Gastroesophageal sphincter (tissue), 4 donors: ENCODE results near the gene KIF5C. TPM values are rescaled to one million over a fixed set of nuclear protein-coding genes. Genes with fewer than 3 reads are reported as not detected.
"Not testable (repeated sequence)": the region's sequence is repeated elsewhere in the genome, so short reads cannot be mapped to it uniquely, and the experiment has no call there.

ENCODE experiments used
- ATAC-seq: fragments of 150-250 bp; one replicate; pipeline ENCODE4 v1.9.1; 2016; ENCODE audit warnings: mild to moderate bottlenecking, moderate library complexity
- H3K27ac ChIP-seq, 4 donors: fragments of 200-600 bp; sonication (generic) in 3 of 4; 1 replicate in 3 of 4; 2 replicates in 1 of 4; pipeline ENCODE4 v1.5.1; 2016 to 2019
- H3K27me3 ChIP-seq: fragments of 200-600 bp; sonication (generic); one replicate; pipeline ENCODE4 v1.5.1; 2019
- H3K36me3 ChIP-seq, 2 donors: fragments of 200-600 bp; sonication (generic); one replicate each; pipeline ENCODE4 v1.5.1; 2019; ENCODE audit warnings: control low read depth in 1 of 2
- H3K4me1 ChIP-seq, 3 donors: fragments of 200-600 bp; sonication (generic); 1 replicate in 2 of 3; 2 replicates in 1 of 3; pipeline ENCODE4 v1.5.1; 2016 to 2019; ENCODE audit warnings: control low read depth in 2 of 3
- H3K4me3 ChIP-seq, 2 donors: fragments of 200-600 bp; sonication (generic); one replicate each; pipeline ENCODE4 v1.5.1; 2019; ENCODE audit warnings: mild to moderate bottlenecking in 1 of 2, moderate library complexity in 1 of 2
- H3K9me3 ChIP-seq, 3 donors: fragments of 200-600 bp; sonication (generic); one replicate each; pipeline ENCODE4 v1.5.1; 2017 to 2019; ENCODE audit warnings: control low read depth in 2 of 3
- CTCF ChIP-seq, 4 experiments: fragments of 200-600 bp in 2 of 4; fragments of 450-650 bp in 2 of 4; sonication (generic) in 1 of 4; IDR thresholded peaks; one replicate each; pipeline ENCODE4 v1.5.1; 2017 to 2019; ENCODE audit warnings: antibody characterized with exemption in 4 of 4, mild to moderate bottlenecking in 2 of 4, moderate library complexity in 2 of 4
- EP300 ChIP-seq: sonication (generic); formaldehyde crosslinking; IDR thresholded peaks from one replicate; pipeline ENCODE4 v1.6.1; 2017; ENCODE audit warnings: antibody characterized with exemption, mild to moderate bottlenecking
- POLR2A ChIP-seq, 2 donors: fragments of 450-650 bp; IDR thresholded peaks; one replicate each; pipeline ENCODE4 v1.6.1; 2017; ENCODE audit warnings: antibody characterized with exemption in 2 of 2, mild to moderate bottlenecking in 2 of 2, moderate library complexity in 1 of 2
- POLR2AphosphoS5 ChIP-seq: sonication (generic); formaldehyde crosslinking; IDR thresholded peaks from one replicate; pipeline ENCODE4 v1.6.1; 2017; ENCODE audit warnings: antibody characterized with exemption
- WGBS, 2 donors: methylation state at CpG; one replicate each; pipeline ENCODE4 v1.1.5; 2018; ENCODE audit warnings: low coverage in 1 of 2; 5-methylcytosine and 5-hydroxymethylcytosine counted together
- total RNA-seq, 4 donors: library from RNA; depleted of rRNA; stranded (reverse); fragments of >200 nt; gene quantifications; one replicate each; pipeline ENCODE4 v1.1.0, GENCODE V29; 2016

Gene KIF5C
- total RNA-seq, 4 donors from 2014 or later, result 3.3 to 6.6 (median 4.5) TPM

DNA sequence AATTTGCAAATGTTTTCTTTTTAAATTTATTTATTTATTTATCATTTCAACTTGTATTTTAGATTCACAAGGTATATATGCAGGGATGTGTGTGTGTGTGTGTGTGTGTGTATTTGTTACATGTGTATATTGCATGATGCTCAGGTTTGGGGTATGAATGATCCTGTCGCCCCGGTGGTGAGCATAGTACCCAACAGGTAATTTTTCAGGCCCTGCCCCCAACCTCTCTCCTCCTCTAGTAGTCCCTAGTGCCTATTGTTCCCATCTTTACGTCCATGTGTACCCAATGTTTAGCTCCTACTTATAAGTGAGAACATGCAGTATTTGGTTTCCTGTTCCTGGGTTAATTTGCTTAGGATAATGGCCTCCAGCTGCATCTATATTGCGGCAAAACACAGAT is 33.0 kb upstream of the KIF5C start:
- no peaks in the 10 kb centered on the region for H3K4me1 ChIP-seq
- no peak overlapping the region for H3K4me3 ChIP-seq
- H3K27me3 ChIP-seq, result no peaks in the 10 kb centered on the region
- no peaks in the 10 kb centered on the region for H3K36me3 ChIP-seq
- no peak for ATAC-seq
- H3K9me3 ChIP-seq, result peaks cover 0 to 12% (median 0%) of the 10 kb centered on the region in 3 donors
- no peak overlapping the region for H3K27ac ChIP-seq
- TF ChIP-seq POLR2AphosphoS5 (no peak), CTCF (IDR thresholded peaks at IDR 0.05) (no peak), POLR2A (IDR thresholded peaks at IDR 0.05) (no peak), EP300 (no peak)
- 88 to 100% methylated on average over 3 of the region's 4 CpGs for WGBS, 2 donors

- Histone ChIP-seq H3K36me3 (no peaks in the 10 kb centered on the region), H3K9me3 (peaks cover 0 to 15% (median 0%) of the 10 kb centered on the region in 3 donors), H3K27me3 (no peaks in the 10 kb centered on the region), H3K4me3 (no peak overlapping the region), H3K27ac (no peak overlapping the region), H3K4me1 (no peaks in the 10 kb centered on the region)
- WGBS, 2 donors, result 25 to 86% methylated on average over 1 of the region's 1 CpG
- ATAC-seq, result no peak
- no peak for TF ChIP-seq CTCF (IDR thresholded peaks at IDR 0.05)
- TF ChIP-seq EP300, result no peak
- TF ChIP-seq POLR2AphosphoS5, result no peak
- no peak for TF ChIP-seq POLR2A (IDR thresholded peaks at IDR 0.05)
Measured at GRCh38 chr2:148848146-148848545, 26.9 kb upstream of the KIF5C start.

DNA sequence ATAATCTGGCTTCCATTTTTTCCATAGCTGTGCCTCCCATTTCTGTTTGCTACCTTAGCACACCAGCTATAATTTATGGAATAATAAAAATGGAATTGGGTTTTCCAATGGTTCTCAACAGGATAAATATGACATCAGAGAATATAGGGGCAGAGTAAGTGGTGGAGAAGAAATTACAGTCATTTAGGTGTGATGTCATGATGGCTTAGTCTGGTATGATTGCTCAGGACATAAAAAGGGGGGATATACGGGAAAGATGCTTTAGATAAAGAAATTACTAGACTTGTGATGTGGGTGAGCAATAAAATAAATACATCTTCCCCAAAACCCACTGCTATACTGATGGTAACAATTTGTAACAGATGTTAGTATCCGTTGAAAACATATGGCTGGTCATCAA is 21.6 kb upstream of the KIF5C start:
- no peaks in the 10 kb centered on the region for H3K36me3 ChIP-seq
- TF ChIP-seq EP300 (no peak), POLR2A (IDR thresholded peaks at IDR 0.05) (no peak), CTCF (IDR thresholded peaks at IDR 0.05) (no peak), POLR2AphosphoS5 (no peak)
- WGBS, 2 donors, result 77 to 86% methylated on average over 2 of the region's 2 CpGs
- H3K27ac ChIP-seq, result no peak overlapping the region
- H3K27me3 ChIP-seq, result no peaks in the 10 kb centered on the region
- ATAC-seq, result no peak
- no peaks in the 10 kb centered on the region for H3K4me1 ChIP-seq
- H3K4me3 ChIP-seq, result no peak overlapping the region
- peaks cover 0 to 8% (median 0%) of the 10 kb centered on the region in 3 donors for H3K9me3 ChIP-seq

- Histone ChIP-seq H3K27me3 (no peaks in the 10 kb centered on the region), H3K36me3 (no peaks in the 10 kb centered on the region), H3K4me3 (no peak overlapping the region), H3K9me3 (peaks cover 0 to 3% (median 0%) of the 10 kb centered on the region in 3 donors), H3K27ac (no peak overlapping the region), H3K4me1 (no peaks in the 10 kb centered on the region)
- TF ChIP-seq POLR2A (IDR thresholded peaks at IDR 0.05), result no peak
- TF ChIP-seq CTCF (IDR thresholded peaks at IDR 0.05), result no peak
- no peak for TF ChIP-seq EP300
- no peak for TF ChIP-seq POLR2AphosphoS5
- 57 to 73% methylated on average over 3 of the region's 3 CpGs for WGBS, 2 donors
- no peak for ATAC-seq
Measured at GRCh38 chr2:148860037-148860436, 15.0 kb upstream of the KIF5C start.

- Histone ChIP-seq H3K4me3 (no peak overlapping the region), H3K9me3 (peaks cover 0 to 3% (median 0%) of the 10 kb centered on the region in 3 donors), H3K4me1 (no peaks in the 10 kb centered on the region), H3K27ac (no peak overlapping the region), H3K27me3 (no peaks in the 10 kb centered on the region), H3K36me3 (no peaks in the 10 kb centered on the region)
- no peak for TF ChIP-seq POLR2A (IDR thresholded peaks at IDR 0.05)
- TF ChIP-seq CTCF (IDR thresholded peaks at IDR 0.05), result no peak
- TF ChIP-seq EP300, result no peak
- no peak for TF ChIP-seq POLR2AphosphoS5
- WGBS, 2 donors, result 73 to 84% methylated on average over 4 to 5 of the region's 5 CpGs
- ATAC-seq, result no peak
Measured at GRCh38 chr2:148861367-148861766, 13.7 kb upstream of the KIF5C start.

- H3K27ac ChIP-seq, H3K36me3 ChIP-seq, H3K4me3 ChIP-seq, H3K4me1 ChIP-seq, H3K27me3 ChIP-seq, H3K9me3 ChIP-seq, ATAC-seq: not testable (repeated sequence)
- WGBS, 2 donors, result 93 to 95% methylated on average over 4 of the region's 6 CpGs
Measured at GRCh38 chr2:148862478-148862877, 12.5 kb upstream of the KIF5C start.
